ENCODE measurements around the gene GANAB.
"Not testable (repeated sequence)": the region's sequence is repeated elsewhere in the genome, so short reads cannot be mapped to it uniquely, and the experiment has no call there.

GANAB gene

DNA sequence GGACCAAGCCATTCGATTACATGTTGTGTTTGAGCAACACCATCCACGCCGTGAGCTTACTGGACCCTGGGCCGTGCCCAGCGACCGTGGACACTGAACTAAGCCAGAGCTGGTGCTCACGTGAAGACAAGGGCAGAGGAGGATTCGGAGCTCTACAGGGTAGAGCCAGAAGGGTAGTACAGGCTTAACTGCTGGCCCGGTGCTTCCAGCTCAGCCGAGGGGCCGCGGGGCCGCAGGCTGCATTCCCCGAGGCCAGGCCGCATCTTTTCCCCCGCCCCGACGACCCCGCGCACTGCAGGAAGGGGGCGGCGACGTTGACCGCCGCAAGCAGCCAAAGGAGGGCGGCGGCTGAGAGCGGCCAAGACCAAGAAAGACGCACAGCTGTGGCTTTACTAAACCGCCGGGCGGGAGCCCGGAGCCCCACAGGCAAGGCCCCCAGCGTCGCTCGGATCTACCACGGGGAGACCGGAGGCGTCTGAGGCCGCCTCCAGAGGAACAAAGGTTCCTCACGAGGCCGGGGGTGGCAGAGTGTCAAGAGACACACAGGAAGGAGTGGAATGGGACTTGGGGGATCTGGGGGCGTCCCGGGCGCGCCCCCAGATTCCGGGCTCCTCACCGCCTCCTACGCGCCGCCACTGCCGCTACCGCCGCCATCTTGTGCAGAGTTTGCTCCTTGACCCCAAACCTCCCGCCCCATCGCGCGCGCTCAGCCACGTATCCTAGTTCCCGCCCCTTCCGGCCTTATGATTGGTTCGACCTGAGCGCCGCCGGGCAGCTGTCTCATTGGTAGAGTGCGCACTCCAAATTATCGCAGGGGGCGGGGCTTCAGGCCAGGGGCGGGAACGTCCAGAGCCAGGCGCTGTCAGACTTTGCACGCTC is at the start of gene GANAB:
Gene GANAB, minus strand, starts transcription at position 668 of the 879 bp plus-strand sequence. Its CDS starts 14 bp downstream, at position 654.
- peak; percentile 14 for FAIRE-seq

DNA sequence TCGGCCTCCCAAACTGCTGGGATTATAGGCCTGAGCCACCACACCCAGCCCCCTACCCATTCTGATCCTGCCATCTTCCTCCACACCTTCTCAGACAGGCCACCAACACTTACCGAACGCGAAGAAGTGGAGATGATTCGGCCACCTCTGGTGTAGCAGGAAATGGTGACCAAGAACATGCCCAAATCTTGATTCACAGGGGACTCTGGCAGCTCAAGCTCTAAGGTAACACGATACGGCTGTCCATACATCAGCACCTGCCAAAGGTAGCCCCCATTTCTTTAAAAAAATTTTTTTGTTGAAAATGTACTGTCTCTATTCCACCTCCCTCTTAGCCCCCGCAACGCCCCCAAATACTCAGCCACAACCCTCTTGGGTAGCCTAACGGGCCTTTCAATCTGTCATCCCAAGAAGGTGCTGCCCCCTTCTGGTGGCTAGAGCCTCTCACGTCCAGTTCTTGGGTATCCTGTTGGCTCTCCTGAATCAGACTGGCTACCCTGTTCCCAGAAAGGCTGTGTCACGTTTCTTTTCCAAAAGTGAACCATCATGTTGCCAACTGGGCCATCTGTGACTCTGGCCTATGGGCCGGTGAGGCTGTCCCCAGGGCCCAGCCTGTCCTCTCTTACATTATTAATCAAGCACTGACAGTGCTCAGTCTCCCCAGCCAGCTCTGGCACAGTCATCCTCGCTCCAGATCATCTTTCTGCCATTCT is 48.2 kb upstream of the GANAB start:
- FAIRE-seq: no peak

GRCh38 chr11:62693624-62694023 is 47.2 kb upstream of the GANAB start:
- FAIRE-seq: not testable (repeated sequence)

- no peak for FAIRE-seq
Measured at GRCh38 chr11:62689421-62690183, 43.2 kb upstream of the GANAB start, which contains the start of gene LRRN4CL. LRRN4CL (minus strand) TSS chr11:62689530; CDS start chr11:62688508, 1,022 bp downstream.

DNA sequence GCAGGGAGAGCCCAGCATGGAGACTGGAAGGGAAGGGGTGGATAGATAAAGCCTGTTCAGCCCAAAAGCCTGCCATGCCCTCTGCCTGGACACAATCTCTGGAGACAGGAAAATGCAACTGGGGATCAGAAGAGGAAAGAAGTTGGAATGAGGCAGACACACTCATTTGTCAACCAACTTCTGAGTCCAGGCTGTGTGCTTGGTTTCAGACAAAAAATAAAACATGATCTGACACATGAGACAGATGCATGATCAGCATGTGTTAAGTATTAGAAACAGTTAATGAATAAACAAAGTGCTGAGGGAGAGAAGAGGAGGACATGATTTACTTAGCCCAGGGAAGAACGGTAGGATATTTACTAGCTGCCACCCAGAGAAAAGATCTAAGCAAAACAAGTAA is 42.1 kb upstream of the GANAB start:
- FAIRE-seq: no peak

DNA sequence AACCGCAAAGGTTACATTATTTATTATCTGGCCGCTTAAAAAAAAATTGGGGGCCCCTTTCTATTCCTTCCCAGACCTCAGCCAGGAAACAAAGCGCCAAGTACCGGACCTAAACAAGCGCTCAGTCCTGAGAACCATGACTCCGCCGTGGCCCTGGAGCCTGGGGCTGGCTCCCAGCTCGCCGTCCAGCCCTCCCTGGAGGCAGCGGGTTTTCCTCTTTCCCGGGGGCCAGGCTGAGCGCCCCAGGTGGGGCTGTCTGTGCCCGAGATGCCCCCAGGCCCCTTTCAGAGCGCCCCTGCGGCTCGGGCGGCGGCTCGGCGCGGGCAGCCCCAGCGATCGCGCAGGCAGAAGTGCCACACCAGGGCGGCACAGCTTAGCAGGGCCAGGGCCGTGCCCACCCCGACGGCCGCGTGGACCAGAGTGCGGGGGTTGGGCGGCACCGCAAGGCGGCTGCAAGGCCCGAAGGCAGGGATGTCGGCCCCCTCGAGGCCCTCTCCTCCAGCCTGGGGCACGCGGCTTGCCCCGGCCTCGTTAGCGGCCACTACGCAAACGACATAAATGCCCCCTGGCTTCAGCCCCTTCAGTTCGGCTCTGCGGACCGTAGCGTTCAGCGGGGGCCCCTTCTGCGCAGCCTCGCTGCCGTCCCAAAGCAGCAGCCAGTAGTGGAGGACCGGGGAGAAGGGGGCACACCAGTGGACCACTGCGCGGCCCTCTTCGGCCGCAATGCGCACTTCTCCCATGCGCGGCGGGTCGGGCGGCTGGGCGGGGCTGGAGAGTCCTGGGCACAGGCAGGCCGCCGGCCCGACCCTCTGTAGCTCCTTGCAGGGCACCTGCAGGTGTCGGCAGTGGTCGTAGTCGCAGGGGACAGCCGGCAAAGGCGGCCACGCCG is 41.3 kb upstream of the GANAB start:
- FAIRE-seq: no peak

GRCh38 chr11:62682518-62682917 is 36.1 kb upstream of the GANAB start:
- FAIRE-seq: no peak

GRCh38 chr11:62680825-62681240 is 34.4 kb upstream of the GANAB start:
- no peak for FAIRE-seq

- no peak for FAIRE-seq
Measured at GRCh38 chr11:62678770-62679696, 32.6 kb upstream of the GANAB start, which contains the start of gene UBXN1. UBXN1 (minus strand) TSS chr11:62679073; CDS start chr11:62678923, 150 bp downstream.

DNA sequence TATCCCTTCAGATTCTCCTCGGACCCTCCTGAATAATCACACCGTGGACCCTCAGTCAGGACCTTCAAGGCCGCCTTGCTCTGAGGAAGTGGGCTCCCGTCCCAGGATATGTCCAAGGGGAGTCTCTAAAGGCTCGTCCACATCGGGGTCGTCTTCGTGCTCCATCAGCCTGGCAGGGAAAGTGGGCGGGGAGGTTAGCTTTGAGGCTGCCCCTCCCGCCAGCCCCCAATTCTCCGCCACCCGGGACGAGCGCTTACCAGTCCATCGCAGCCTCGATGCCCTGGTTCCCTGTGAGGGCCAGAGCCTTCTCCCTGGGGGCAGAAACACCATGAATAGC is 32.0 kb upstream of the GANAB start:
- no peak for FAIRE-seq

- FAIRE-seq: no peak
Measured at GRCh38 chr11:62677714-62678113, 31.3 kb upstream of the GANAB start.

DNA sequence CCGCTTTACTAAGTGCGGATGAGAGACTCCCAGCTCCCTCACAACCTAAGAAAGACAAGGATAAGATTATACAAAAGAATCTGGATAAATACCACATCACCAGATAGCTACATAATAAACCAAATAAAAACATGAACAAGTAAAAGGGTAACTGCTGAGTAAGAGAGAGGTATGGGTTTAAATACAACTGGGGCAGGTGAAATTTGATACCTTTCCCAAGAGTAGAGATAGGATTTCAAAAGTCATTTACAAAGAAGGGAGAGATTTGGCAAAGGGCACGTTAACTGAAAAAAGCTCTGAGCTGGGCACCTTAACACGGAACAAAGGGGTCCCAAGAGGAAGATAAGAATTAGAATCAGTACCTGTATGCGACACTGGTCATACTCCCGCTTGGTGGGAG is 30.7 kb upstream of the GANAB start:
- no peak for FAIRE-seq

GRCh38 chr11:62676698-62677097 is 30.3 kb upstream of the GANAB start:
- FAIRE-seq: no peak

DNA sequence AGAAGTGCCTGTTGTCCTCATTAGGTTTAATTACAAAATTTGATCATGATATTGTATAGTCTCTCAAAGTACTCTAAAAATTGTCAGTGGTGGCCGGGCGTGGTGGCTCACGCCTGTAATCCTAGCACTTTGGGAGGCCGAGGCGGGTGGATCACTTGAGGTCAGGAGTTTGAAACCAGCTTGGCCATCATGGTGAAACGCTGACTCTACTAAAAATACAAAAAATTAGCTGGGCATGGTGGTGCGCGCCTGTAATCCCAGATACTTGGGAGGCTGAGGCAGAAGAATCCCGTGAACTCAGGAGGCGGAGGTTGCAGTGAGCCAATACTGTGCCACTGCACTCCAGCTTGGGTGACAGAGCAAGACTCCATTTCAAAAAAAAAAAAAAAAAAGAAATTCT is 29.0 kb upstream of the GANAB start:
- FAIRE-seq: not testable (repeated sequence)

- FAIRE-seq: no peak
Measured at GRCh38 chr11:62673196-62673525, 26.7 kb upstream of the GANAB start.

DNA sequence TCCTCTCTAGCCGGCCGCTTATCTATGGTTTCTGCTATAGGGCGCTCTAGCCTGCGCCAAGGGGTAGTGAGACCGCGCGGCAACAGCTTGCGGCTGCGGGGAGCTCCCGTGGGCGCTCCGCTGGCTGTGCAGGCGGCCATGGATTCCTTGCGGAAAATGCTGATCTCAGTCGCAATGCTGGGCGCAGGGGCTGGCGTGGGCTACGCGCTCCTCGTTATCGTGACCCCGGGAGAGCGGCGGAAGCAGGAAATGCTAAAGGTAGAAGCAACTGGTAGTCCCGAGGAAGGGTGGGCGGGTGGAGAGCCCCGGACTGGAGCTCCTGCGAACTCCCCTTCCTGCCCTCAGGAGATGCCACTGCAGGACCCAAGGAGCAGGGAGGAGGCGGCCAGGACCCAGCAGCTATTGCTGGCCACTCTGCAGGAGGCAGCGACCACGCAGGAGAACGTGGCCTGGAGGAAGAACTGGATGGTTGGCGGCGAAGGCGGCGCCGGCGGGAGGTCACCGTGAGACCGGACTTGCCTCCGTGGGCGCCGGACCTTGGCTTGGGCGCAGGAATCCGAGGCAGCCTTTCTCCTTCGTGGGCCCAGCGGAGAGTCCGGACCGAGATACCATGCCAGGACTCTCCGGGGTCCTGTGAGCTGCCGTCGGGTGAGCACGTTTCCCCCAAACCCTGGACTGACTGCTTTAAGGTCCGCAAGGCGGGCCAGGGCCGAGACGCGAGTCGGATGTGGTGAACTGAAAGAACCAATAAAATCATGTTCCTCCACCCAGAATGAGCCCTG is 25.4 kb upstream of the GANAB start, which contains the start of the genes LBHD1 and UQCC3:
Gene LBHD1, minus strand, starts transcription at position 660 of the 782 bp plus-strand sequence. CDS start 2,236 bp downstream, outside the sequence.
Gene UQCC3, plus strand, starts transcription at position 66 of the 782 bp plus-strand sequence. Its CDS starts 73 bp downstream, at position 139.
- FAIRE-seq: no peak

DNA sequence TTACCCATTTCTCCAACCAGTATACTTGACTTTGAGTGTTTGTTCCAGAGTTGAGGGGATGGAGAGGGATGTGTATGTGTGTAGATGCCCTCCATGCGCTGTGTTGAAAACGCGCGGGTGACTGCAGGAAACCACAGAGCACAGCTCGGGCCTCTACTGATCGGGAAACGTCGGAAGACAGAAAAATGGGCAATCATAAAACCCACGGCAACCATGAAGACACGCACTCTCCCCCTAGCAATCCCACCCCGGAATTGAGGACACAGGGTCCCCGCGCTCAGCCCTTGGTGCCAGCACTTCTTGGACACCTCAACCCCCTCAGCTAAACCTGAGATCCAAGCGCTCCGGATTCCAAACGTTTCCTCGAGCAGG is 24.8 kb upstream of the GANAB start:
- no peak for FAIRE-seq

DNA sequence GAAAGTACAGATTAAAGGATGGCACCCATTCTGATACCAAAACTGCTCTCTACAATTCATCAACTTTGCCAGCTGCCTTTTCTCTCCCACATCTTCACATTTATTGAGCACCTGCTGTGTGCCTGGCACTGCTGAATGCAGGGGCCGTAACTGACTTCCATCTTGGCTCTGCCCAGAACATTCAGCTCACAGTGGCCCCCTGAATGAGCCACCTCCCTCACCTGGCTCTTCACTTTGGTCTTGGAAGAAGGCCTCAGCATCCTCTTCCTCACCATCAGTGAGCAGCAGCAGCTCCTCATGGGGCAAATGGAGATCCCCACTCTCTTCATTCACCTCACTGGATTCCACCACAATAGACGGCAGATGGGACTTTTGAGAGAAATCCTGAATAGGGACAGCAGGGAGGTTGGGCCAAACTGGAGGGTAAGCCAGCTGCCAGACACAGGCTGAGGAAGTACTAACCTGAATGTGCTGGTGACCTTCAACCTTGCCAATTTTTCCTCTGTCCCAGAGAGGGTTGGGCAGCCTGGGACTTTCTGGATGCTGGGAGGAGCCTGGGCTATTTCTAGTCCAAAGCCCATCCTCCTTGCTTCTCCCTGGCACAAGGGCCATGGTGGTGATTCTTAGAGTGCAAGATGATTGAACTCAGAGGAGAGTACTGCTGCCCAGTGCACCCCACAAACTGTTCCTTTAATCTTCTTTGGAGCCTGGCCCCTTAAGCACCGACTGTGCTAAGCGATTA is 23.2 kb upstream of the GANAB start:
- FAIRE-seq: no peak

- no peak for FAIRE-seq
Measured at GRCh38 chr11:62667460-62667859, 21.0 kb upstream of the GANAB start.

All from colon (tissue), 2 donors.